HG03108 (cell line): Measurements from ENCODE around the gene S100A16.
"Not testable (repeated sequence)": the region's sequence is repeated elsewhere in the genome, so short reads cannot be mapped to it uniquely, and the experiment has no call there.

ENCODE experiments used
- ATAC-seq: cut with Tn5 transposase; IDR thresholded peaks from one replicate; pipeline ENCODE4 v1.9.1; 2021; ENCODE audit warnings: moderate library complexity; ENCODE audit not compliant: unreplicated experiment

S100A16 gene

GRCh38 chr1:153565529-153566374 lies 47.2 kb downstream of the S100A16 start, which contains the start of gene S100A2:
TSS of gene S100A2 (minus strand) at chr1:153565844. CDS start at chr1:153563877, 1,967 bp downstream.
- no peak for ATAC-seq

GRCh38 chr1:153563991-153564390 lies 48.9 kb downstream of the S100A16 start:
- ATAC-seq: no peak

- ATAC-seq: no peak
These were observed 49.4 kb downstream of the S100A16 start for GRCh38 chr1:153563483-153563901.

GRCh38 chr1:153562021-153562420 lies 50.9 kb downstream of the S100A16 start:
- not testable (repeated sequence) for ATAC-seq

GRCh38 chr1:153561466-153561985 lies 51.4 kb downstream of the S100A16 start:
- ATAC-seq: no peak

GRCh38 chr1:153560771-153561465 lies 52.0 kb downstream of the S100A16 start:
- ATAC-seq: no peak

- no peak for ATAC-seq
These were observed 52.7 kb downstream of the S100A16 start for GRCh38 chr1:153560241-153560640.

GRCh38 chr1:153557877-153558276 lies 55.1 kb downstream of the S100A16 start:
- no peak for ATAC-seq
